HG02885 (cell line): ENCODE results near the gene ARHGEF40.

Experiments
- ATAC-seq: cut with Tn5 transposase; IDR thresholded peaks from one replicate; pipeline ENCODE4 v1.9.1; 2021; ENCODE audit warnings: mild to moderate bottlenecking; ENCODE audit not compliant: unreplicated experiment, poor library complexity

ARHGEF40 gene

GRCh38 chr14:21108791-21109190, 38.7 kb downstream of the ARHGEF40 start:
- no peak for ATAC-seq

GRCh38 chr14:21109377-21110138, 39.5 kb downstream of the ARHGEF40 start:
- peak; percentile 56 for ATAC-seq

GRCh38 chr14:21112255-21112654, 42.2 kb downstream of the ARHGEF40 start:
- ATAC-seq, result no peak

GRCh38 chr14:21113369-21113768, 43.3 kb downstream of the ARHGEF40 start:
- ATAC-seq, result no peak

- ATAC-seq, result no peak
These were observed 48.8 kb downstream of the ARHGEF40 start for GRCh38 chr14:21118933-21119332.

- no peak for ATAC-seq
These were observed 50.6 kb downstream of the ARHGEF40 start for GRCh38 chr14:21120686-21121085.

- no peak for ATAC-seq
These were observed 51.0 kb downstream of the ARHGEF40 start for GRCh38 chr14:21121122-21121521.

- ATAC-seq, result no peak
These were observed 53.3 kb downstream of the ARHGEF40 start for GRCh38 chr14:21123429-21123828.

- no peak for ATAC-seq
These were observed 63.8 kb downstream of the ARHGEF40 start for GRCh38 chr14:21133901-21134300.

- no peak for ATAC-seq
These were observed 65.9 kb downstream of the ARHGEF40 start for GRCh38 chr14:21136024-21136423.
